GM18508 (cell line): Measurements from ENCODE around the gene DROSHA.

Experiments
- ATAC-seq: cut with Tn5 transposase; IDR thresholded peaks from one replicate; pipeline ENCODE4 v1.9.1; 2021; ENCODE audit warnings: moderate number of reproducible peaks; ENCODE audit not compliant: insufficient read depth, unreplicated experiment

The DROSHA gene

DNA sequence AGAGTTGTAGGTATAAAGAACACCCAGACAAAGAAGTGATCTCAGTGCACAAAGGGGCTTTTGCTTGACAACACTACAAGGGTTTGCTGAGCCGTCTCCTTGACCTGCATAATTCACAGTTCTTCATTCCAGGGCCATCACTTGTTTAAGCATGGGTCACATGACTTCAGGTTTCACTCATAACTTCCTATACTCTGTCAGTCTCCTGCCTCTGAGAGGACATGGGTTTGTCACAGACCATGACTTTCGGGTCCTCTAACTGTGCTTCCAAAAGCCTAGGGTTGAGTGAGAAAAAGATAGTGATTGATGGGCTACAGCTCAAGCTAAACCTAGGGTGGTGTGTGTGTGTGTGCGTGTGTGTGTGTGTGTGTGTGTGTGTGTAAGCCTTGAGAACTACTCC is 172.1 kb downstream of the DROSHA start:
- no peak for ATAC-seq

DNA sequence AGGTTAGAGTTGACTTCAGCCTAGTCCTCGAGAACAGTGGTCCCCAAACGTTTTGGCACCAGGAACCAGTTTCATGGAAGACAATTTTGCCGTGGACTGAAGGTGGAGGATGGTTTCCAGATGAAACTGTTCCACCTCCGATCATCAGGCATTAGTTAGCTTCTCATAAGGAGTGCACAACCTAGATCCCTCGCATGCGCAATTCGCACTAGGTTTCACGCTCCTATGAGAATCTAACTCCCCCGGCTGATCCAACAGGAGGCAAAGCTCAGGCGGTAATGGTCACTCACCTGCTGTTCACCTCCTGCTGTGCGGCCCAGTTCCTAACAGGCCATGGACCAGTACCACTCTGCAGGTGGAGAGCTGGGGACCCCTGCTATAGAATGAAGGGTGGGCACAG is 174.9 kb downstream of the DROSHA start:
- ATAC-seq = no peak

DNA sequence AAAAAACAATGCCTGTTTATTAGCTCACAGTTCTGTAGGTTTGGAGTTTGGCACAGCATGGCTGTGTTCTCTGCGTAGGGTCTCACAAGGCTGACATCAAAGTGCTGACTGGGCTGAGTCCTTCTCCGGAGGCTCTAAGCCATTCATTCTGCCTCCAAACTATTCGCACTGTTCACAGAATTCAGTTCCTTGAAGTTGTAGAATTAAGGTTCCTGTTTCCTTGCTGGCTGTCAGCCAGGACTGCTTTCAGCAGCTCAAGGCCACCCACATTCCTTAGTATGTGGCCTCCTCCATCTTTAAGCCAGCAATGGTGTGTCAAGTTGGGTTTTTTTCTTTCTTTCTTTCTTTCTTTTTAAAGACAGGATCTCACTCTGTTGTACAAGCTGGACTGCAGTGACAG is 176.6 kb downstream of the DROSHA start:
- ATAC-seq = no peak
